EH (cell line): ENCODE data around the gene PPFIBP2.

ENCODE experiments used
- DNase-seq: peaks from one replicate; pipeline ENCODE4 v3.0.0-alpha.2; 2015; ENCODE audit warnings: low read depth

PPFIBP2 gene

DNA sequence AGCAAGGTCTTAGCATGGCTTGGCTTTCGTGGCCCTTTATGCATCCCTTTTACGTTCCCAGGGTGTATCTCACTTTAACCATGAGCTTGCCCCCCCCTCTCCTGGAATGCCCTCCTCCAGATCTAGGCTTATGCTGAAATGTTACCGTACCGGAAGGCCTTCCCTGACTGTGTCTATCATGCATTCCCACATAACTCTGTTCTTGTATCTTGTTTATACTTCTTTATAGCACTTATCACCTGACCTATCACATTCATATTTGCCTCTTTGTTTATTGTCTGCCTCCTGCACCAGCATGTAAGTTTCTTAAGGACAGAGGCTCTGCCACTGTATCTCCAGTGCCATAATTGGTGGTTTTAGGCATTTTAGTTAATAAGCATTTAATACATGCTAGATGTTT, 38.9 kb downstream of the PPFIBP2 start:
- DNase-seq = no peak

DNA sequence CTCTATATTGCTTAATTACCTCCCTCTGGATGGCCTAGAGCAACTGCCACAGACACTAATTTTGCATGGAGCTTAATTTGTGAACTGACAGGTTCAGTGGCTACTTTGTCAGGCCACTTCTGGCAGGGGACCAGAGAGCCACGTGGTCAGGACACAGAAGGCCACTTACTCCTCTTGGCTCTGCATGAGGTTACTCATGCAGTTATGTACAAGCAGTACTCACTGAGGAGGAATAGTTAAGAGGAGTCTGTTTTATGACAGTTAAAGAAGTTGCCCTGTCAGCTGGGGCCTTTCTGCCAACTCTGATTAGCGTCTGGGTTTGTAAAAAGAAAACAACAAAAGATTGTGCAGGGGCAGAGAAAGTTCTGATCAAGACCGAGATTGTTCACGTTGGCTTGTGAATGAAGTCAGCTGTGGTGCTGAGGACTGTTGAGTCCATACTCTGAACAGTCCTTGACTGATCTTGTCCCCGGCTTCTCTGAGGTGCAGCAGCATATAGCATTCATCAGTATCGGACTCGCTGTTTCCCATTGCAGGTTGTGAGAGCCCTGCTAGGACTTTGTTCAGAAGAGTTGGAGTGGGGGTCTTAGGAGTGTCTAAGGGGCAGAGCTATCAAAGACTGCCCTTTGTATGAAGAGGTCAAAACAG, 41.4 kb downstream of the PPFIBP2 start:
- peak; percentile 35 for DNase-seq

DNA sequence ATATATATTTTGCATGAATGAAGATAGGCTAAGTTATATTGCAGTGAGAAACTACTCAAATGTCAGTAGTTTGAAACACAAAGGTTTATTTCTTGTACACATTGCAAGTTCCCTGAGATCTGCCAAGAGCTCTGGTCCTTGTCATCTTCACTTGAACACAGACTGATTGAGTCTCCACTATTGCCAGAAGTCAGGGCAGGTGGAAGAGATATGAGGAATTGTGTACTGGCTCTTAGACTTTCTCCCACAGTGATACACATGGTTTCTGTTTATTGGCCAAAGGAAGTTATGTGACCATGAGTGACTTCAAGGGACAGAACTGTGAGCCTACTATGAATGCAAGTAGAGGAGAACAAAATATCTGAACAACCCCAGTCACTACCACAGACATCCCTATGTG, 44.2 kb downstream of the PPFIBP2 start:
- DNase-seq = no peak

DNA sequence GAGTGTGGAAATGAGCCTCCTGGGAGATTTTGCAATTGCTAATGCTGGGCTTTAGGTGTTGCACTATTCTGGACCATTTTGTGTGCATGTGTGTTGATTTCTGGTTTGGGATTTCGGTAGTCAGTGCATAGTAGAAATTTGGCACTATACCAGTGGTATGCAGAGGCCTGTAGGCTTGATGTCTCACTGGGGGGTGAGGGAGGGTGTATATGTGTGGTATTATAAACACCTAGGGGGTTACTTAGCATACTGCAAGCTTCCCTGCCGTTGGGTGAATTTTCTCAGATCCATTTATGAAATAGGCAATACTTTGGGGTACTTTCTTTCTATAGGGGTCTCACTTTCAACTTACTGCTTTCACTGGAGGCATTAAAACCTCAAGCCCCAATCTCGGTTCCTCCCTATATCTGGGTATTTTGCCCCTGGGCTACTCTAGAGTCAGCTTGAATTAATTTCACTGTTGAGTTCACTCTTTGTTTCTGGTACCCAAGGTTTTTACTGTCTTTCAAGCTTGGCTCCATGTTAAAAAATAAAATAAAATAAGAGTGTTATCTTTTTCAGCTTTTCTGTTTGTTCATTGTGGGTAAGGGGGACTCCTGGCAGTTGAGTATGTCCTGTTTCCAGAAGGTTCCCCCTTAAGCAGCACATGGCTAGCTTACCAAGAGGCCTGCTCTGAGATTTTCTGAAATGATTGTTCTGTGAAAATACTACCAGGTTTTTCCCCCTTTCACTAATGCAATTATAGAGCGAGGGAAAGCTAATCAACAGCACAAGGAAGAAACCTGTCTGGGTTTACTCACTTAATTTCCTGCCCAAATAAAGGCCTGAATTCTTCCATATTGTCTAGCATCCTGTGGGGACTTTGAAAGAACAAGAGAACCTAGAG, 45.8 kb downstream of the PPFIBP2 start:
- no peak for DNase-seq

DNA sequence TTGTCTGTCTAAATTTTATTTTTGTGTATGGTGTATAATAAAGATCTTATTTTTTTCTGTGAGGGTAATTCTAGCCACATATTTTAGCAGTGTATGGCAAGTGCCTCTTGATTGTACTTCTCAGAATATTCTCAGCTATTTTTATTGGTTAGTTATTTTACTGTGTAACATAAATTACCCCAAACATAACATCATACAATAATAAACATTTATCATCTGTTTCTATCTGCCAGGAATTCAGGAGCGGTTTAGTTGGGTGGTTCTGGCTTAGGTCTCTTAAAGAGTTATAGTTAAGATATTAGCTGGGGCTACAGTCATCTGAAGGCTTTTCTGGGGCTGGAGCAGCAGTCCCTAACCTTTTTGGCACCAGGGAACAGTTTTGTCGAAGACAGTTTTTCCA, 47.8 kb downstream of the PPFIBP2 start:
- peak; percentile 42 for DNase-seq

DNA sequence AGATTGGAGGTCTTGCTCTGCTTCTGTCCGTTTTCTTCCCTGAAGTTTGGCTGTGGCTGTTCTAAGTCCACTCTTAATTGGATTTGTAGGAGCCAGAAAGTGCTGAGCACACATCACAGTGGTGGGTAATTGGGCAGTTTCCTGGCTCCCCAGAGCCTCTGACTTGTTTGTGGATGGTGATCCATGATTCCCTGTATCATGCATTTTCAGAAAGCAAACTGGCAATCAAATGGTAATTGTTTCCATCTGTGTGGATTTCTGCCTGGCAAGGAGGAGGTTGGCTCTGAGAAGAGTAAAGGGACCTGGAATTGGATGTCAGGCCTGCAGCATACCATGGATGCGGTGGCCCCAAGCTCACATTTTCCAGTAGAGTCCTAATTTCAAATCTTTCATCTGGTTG, 49.5 kb downstream of the PPFIBP2 start:
- DNase-seq = peak; percentile 35

DNA sequence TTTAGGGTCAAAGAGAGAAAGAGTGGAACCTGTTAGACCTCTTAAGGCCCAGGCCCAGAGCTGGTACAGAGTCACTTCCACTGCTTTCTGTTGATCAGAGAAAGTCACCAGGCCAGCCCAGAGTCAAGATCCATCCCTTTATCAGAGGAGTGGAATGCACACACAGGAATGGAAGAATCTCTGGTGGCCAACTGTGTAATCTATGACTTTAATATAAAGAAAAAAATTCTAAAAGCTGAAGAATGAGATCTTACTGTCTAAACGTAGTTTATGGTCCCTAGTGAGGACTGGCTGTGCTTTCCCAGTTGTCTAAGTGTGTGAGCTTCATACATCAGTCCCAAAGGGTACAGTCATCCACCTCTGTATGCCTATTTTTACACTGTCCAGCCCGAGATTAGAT, 51.0 kb downstream of the PPFIBP2 start:
- DNase-seq = peak; percentile 64

DNA sequence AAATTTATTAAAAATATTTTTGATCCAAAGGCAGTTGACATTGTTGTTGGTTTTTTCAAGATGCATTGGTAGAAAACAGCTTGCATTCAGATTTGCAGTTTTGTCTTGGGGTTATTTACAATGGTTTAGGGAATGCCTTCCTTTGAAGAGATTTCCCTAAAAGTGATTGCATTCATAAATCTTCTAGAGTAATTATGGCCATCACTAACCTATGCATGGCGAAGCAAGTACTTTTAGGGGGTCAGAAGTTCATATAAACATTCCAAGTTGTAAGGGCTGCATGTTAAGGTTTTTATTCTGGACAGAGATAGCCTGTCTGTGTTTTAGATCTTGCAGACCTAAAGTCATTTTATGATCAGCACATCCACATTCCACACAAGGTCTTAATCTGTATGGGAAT, 53.5 kb downstream of the PPFIBP2 start:
- DNase-seq = no peak

DNA sequence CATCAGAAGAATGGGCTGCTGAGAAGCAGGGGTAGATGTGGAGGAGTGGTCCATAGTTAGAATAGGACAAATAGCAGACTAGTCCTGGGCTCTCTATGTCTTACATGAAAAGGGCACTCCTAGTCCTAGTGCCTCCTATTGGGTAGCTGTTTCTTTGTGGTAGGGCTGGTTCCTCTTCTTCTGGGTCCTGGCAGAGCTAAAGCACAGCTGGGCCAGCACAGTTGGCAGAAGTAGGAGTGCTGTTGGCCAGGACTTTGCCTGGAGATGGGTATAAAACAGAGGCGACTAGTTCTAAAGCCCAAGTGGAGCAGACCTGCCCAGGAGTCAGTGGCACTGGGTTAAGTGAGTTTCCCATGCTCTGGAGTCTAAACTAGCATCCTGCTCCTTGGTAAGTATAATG, 55.2 kb downstream of the PPFIBP2 start:
- DNase-seq = no peak

DNA sequence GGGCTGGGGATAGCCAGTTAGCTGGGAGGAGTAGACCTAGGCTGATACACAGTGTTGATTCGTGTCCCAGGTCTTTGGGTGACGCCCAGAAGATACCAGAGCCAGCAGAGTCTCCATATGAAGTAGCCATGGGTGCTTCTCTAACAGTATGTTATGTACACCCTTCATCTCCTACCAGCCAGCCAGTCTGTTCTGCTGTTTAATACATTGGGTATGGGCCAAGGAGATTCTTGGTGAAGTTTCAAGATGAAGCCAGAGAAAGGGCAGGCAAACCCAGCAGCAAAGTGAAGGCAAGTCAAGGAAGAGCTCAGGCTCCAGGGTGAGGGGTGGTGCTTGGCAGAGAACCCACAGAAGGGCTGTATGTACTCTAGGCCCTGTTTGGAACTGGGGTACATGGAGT, 56.4 kb downstream of the PPFIBP2 start:
- no peak for DNase-seq

DNA sequence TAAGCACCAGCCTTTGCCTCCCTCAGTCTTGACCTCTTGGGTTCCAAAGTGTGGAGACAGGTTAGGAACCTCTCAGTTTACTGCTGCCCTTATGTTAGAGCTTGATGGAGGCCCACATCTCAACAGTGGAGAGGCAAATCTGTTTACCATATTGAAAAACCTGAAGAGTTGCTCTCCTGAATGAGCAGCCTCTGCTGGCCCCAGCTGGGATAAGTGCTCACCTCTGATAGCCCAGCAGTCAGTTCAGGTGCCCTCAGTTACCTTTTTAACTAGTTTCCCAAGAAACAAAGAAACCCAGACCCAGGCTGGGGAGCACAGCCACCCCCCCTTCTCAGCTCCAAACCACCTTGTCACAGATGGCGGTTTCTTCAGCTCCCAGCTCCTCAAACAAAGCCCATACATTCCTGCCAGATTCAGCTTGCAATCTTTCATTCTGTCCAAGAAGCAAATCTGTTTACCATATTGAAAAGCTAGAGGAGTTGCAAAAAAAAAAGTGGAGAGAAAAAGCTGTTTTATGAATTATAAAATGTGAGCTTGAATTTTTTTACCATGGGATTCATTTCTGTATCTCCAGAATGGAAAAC, 57.2 kb downstream of the PPFIBP2 start:
- DNase-seq = no peak

DNA sequence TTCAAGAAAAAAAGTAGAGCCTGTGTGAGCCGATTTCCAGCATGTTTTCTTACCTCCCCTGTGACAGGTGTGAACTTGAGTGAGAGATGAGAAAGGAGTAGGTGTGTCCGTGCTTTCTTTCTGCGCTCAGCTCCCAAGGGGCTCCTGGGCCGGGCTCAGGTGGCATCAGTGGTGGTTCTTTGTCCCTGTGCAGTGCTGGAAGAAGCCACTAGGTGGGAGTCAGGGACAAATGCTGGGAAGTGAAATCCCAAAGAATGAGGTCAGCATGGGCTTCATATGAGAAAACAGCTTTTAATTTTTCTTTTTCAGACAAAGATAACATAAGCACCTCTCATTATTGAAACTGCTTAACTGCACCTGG, 57.8 kb downstream of the PPFIBP2 start:
- peak; percentile 77 for DNase-seq

DNA sequence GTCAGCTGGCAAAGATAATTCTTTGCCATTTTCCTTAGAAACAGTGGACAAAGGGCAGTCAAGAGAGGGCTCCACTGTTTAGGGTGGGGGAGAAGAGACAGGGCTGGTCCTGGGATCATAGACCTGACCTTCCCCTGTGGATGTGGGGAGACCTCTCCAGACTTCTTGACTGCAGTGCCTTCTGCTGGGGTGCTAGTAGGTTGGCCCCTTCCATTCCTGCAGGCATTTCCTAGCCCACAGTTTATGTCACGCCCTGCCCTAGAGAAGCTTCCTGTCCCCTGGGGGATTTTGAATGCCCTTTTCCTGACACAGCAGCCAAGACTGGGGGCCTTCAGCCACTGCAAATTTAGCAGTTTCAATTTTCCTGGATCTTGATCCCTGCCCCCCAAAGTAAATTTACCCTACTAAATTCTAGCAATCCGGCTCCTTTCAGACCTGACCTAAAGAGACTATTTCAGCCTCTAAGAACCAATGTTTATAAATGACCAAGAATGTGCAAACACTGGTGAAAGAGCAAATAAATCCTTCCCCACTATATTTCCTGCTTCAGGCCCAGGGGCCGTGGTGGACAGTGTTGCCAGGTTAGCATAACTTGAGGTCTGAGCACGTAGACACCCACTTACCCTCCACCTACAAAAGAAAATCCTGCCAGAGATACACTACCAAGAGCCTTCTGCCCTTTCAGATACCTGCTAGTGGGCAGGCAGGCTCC, 58.4 kb downstream of the PPFIBP2 start:
- DNase-seq = peak; percentile 51

DNA sequence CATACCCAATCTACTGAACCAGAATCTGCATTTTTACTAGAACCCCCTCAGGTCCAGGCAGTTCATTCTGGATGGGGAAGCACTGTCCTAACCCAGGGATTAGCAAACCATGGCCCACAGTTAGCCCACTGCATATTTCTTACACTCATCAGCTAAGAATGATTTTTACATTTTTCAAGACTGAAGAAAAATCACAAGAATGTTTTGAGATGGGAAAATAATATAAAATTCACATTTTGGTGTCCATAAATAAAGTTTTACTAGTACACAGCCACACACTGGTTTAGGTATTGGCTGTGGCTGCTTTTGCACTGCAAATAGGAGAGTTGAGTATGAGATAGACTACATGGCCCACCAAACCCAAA, 59.4 kb downstream of the PPFIBP2 start:
- DNase-seq = peak; percentile 74

DNA sequence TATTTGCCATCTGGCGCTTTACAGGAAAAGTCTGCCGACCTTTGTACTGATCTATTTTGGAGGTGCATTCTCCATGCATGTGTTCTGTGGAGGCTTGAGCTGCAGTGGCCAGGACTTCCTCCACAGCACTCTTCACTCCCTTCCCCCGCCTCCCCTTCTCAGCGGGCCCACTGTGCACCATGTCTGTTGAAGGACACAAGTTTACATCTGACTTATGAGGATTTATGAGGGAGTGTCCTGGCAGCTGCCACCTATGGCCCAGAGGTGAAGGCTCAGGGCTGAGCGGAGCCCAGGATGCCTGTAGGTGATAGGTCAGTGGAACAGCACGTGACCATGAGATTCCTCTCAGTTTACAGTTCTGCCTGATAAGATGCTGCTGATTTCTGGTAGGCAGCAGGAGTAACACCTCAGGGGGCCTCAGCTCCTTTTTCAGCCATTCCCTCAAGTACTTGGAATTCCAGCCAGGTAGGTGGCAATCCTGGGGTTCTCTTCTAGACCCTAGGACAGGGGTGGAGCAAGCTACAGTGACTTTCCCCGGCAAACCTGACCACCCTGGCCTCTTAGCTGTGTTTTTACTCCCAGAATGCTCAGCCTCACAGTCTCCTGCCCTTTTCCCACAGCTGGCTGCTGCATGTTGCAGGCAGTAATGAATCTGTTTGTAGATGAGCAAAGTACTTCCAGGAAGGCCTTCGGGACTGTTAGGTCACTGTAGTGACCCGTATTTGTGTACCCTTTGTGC, 59.9 kb downstream of the PPFIBP2 start:
- DNase-seq = no peak

DNA sequence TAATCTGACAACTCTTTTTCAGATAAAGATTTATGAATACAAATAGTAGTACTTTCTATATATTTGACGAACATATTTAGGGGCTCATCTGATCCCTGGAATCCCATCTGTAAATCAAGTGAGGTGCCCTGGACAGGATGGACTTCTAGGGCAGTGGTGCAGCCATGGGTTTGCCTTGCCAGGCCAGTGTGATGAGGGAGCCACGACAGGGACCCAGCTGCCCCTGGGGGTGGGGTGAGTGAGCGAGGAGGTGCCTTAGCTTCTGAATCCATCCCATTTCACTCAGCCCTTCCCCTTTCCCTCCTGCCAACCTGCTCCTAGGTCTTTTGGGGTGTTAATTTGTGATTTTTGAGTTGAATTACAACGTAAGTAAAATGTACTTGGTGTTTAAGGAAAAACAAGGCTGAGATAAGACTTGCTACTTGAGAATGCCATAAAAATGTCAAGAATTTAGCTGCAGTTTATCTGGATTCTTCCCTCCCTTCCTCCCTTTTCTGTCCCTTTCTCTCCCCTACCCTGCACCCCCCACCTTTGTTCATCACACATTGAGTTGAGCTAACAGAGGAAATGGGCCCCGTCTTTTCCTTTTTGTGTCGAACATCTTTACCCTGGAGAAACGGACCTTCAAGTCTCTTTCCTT, 60.8 kb downstream of the PPFIBP2 start:
- peak; percentile 37 for DNase-seq

DNA sequence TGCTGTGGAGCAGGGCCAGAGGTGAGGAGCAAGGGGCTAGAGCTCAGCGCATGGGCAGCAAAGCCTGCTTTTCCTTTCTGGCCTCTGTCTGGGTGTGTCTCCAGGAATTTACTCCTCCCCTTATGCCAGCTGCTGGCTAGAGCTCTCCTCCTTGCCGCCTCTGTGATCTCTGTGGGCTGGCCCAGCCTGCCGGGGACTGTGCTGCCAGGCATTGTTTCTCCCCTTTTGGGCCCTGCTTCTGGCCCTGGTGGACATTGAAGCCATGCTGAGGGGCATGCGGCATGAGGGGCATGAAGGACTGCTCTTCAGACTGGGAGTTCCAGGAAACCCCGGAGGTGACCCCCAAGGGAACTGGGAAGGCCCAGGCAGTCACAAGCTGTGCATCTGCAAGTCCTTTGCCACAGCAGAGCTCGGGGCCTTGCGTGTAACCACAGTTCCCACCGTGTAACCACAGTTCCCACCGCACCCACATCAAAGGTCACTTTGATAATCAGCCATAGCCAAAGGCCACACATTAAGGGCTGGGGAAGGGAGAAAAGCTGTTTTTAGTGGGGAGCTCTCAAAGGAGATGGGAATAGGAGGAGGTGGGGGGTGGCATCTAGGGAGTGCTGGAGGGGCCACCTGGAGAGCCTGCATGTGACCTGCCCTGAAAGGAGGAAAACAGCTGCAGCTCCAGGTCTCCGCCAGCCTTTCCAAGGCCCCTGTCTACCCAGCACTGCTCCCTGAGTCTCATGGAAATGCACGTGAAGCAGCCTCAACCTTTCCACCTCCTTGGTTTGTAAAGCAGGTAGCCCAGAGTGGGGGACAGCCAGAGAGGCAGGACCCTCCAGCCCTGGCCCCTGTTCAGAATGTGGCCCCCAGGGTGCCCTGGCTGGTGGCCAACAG, 62.3 kb downstream of the PPFIBP2 start:
- peak; percentile 48 for DNase-seq

DNA sequence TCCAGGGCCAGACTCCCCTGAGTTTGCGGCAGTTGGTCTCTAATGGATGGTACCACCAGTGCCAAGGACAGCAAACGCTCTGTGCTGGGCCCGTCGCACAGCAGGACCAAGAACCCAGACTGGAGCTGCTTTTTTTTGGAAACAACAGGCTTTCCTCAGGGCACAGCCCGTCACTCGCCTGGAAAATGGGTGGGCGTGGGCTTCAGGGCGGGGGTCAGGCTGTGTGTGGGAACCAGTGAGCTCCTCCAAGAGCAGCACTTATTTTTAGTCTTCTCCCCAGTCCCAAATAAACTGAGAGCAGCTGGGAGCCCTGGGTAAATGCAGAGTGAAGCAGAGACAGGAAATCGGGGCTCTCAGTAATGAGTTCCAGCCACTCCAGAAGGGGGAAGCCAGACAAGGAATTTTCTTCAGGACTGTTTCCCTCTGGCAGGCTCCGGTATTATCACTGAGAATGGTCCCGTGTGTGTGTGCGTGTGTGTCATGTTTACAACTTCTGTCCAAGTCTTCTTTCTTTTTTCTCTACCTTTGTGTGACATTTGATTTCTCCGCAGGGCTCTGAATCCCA, 63.0 kb downstream of the PPFIBP2 start:
- peak; percentile 81 for DNase-seq

DNA sequence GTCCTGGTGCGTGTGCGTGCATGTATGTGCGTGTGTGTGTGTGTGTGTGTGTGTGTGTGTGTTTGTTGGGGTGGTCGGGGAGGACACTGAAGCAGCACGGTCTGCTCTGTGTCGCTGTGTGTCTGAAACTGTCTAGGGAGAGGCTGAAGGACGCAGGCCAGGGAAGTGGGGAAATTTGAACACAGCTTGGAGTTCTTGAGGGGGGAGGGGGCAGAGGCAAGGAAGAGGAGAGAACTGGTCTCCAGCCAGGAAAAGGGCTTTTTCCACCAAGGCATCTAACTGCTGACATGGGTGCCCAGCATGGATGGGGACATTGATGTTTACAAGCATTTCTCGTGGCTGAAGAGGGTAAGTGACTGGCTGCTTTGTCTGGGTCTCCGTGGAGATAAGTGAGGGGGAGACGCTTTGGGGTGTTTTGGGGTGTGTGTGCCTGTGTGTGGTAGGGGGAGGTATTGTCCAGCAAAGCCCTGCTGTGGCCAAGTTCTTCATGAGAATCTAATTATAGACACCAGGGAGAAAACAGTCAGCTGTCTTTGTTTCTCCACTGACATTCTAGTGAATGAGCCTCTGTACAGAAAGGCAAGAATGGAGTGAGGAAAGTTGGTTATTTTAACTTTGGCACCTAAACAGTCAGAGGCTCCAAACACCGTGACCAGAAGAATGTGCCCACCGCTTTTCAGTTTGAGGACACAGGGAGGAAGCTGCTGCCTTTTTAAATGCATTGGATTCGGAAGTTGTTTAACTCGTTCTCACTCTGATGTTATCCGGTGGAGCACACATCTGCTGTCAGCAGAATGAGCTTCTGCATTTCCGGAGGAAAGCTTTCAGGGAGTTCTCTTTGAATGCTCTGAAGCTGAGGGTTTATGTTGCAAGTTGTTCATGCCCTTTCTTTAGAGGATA, 63.7 kb downstream of the PPFIBP2 start:
- peak; percentile 64 for DNase-seq
